IMR-90 (cell line): ENCODE measurements around the gene SUSD6.

Source experiments
- CTCF ChIP-seq: conservative IDR thresholded peaks from 2 replicates; pipeline ENCODE4 v1.5.1; 2012; ENCODE audit warnings: mild to moderate bottlenecking, low read depth, low read length, improper control_type of control experiment
- FOS ChIP-seq: fragments of 150-350 bp; IDR thresholded peaks from 2 replicates; pipeline ENCODE4 v1.6.1; 2016; ENCODE audit warnings: low read depth, low read length
- MAZ ChIP-seq: IDR thresholded peaks from 2 replicates; pipeline ENCODE4 v1.6.1; 2012; ENCODE audit warnings: low read depth, mild to moderate bottlenecking, low read length, improper control_type of control experiment, moderate library complexity, borderline replicate concordance
- POLR2A ChIP-seq: IDR thresholded peaks from 2 replicates; pipeline ENCODE4 v1.6.1; 2012; ENCODE audit warnings: mild to moderate bottlenecking, low read depth, low read length
- RAD21 ChIP-seq: IDR thresholded peaks from 2 replicates; pipeline ENCODE4 v1.6.1; 2012; ENCODE audit warnings: low read length, improper control_type of control experiment
- SMC3 ChIP-seq: fragments of 150-350 bp; IDR thresholded peaks from 2 replicates; pipeline ENCODE4 v1.6.1; 2016; ENCODE audit warnings: low read depth, mild to moderate bottlenecking, antibody characterized with exemption, low read length, moderate library complexity
- USF2 ChIP-seq: fragments of 150-350 bp; IDR thresholded peaks from 2 replicates; pipeline ENCODE4 v1.6.1; 2017; ENCODE audit warnings: mild to moderate bottlenecking, antibody characterized with exemption, low read length, low read depth

DNA sequence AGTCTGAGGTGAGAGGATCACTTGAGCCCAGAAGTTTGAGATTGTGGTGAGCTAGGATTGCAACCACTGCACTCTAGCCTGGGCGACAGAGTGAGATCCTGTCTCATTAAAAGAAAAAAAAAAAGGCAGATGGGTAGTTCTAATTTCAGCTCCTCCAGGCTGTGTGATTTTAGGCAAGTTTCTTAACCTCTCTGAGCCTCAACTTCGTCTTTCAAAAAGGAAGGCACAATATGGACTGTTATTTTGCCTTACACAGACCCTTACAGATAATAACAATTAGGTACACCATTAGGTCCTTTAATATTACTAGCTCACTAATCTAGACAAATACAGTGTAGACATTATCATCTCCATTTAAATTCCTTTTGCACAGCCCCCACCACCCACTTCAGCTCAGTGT is 31.9 kb upstream of the SUSD6 start:
- no peak for TF ChIP-seq CTCF
- TF ChIP-seq MAZ: no peak
- TF ChIP-seq RAD21: no peak
- no peak for TF ChIP-seq SMC3
- no peak for TF ChIP-seq USF2
- TF ChIP-seq POLR2A: no peak
- TF ChIP-seq FOS: no peak
